ENCODE results near the gene CACHD1.
A peak's percentile ranks its signal among the peaks of the same experiment; 100 is the strongest.

The CACHD1 gene

DNA sequence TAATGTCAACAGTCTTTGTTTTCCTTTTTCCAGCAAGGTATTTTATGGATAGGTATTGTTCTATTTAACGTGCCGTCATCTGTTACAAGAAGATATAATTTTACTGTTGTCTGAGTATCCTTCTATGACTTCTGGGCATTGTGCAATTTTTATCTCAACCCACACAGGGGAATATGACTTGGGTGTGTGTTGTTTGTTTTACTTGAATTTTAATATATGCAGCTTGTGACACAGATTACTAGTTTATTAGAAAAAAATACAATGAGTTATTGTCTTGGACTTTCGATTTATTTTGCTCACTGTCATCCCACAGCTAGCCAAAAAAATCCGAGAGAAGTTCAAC lies 111.9 kb downstream of the CACHD1 start:
- H3K27ac ChIP-seq (replicated peaks) = no peak overlapping the region
- no peak overlapping the region for H3K4me3 ChIP-seq (replicated peaks; ENCODE audit: insufficient read depth, low read length)
- H3K27me3 ChIP-seq (ENCODE audit: insufficient read depth, poor library complexity, severe bottlenecking) = no peaks in the 10 kb centered on the region
- no peak for TF ChIP-seq SPI1 (IDR thresholded peaks at IDR 0.05; ENCODE audit: borderline replicate concordance, low read depth)
- TF ChIP-seq POLR2AphosphoS5 (IDR thresholded peaks at IDR 0.05; ENCODE audit: low read depth) = no peak
- TF ChIP-seq, protein P1, sequence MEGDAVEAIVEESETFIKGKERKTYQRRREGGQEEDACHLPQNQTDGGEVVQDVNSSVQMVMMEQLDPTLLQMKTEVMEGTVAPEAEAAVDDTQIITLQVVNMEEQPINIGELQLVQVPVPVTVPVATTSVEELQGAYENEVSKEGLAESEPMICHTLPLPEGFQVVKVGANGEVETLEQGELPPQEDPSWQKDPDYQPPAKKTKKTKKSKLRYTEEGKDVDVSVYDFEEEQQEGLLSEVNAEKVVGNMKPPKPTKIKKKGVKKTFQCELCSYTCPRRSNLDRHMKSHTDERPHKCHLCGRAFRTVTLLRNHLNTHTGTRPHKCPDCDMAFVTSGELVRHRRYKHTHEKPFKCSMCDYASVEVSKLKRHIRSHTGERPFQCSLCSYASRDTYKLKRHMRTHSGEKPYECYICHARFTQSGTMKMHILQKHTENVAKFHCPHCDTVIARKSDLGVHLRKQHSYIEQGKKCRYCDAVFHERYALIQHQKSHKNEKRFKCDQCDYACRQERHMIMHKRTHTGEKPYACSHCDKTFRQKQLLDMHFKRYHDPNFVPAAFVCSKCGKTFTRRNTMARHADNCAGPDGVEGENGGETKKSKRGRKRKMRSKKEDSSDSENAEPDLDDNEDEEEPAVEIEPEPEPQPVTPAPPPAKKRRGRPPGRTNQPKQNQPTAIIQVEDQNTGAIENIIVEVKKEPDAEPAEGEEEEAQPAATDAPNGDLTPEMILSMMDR (IDR thresholded peaks at IDR 0.05; ENCODE audit: insufficient read depth, low read length) = no peak
- TF ChIP-seq, protein P2, sequence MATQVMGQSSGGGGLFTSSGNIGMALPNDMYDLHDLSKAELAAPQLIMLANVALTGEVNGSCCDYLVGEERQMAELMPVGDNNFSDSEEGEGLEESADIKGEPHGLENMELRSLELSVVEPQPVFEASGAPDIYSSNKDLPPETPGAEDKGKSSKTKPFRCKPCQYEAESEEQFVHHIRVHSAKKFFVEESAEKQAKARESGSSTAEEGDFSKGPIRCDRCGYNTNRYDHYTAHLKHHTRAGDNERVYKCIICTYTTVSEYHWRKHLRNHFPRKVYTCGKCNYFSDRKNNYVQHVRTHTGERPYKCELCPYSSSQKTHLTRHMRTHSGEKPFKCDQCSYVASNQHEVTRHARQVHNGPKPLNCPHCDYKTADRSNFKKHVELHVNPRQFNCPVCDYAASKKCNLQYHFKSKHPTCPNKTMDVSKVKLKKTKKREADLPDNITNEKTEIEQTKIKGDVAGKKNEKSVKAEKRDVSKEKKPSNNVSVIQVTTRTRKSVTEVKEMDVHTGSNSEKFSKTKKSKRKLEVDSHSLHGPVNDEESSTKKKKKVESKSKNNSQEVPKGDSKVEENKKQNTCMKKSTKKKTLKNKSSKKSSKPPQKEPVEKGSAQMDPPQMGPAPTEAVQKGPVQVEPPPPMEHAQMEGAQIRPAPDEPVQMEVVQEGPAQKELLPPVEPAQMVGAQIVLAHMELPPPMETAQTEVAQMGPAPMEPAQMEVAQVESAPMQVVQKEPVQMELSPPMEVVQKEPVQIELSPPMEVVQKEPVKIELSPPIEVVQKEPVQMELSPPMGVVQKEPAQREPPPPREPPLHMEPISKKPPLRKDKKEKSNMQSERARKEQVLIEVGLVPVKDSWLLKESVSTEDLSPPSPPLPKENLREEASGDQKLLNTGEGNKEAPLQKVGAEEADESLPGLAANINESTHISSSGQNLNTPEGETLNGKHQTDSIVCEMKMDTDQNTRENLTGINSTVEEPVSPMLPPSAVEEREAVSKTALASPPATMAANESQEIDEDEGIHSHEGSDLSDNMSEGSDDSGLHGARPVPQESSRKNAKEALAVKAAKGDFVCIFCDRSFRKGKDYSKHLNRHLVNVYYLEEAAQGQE (IDR thresholded peaks at IDR 0.05; ENCODE audit: insufficient replicate concordance, low read depth) = no peak
- no peak for TF ChIP-seq GABPA (IDR thresholded peaks at IDR 0.05; ENCODE audit: low read depth)
- DNase-seq (ENCODE audit: low read depth in 1 of 2, low spot score in 1 of 2) = no peak

DNA sequence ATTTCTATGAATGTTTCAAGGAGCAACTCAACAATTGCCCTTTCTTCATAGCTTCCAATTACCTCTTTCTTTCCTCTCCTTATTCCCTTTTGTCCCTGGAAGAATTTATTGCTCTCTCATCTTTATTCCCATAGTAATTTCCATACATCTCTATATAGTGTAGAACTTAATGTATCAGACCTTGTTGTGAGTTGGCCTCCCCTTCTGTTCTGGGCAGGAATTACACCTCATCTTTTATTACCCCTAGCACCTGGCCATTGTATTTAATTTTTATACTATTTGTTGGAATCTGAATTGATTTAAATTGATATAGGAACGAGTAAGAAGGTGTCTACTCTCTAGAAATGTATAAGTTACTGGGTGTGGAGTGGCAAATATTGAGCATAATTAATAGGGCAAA lies 114.5 kb downstream of the CACHD1 start:
- TF ChIP-seq, protein P1 (IDR thresholded peaks at IDR 0.05; ENCODE audit: insufficient read depth, low read length) = peak; percentile 15
- no peak for TF ChIP-seq SPI1 (IDR thresholded peaks at IDR 0.05; ENCODE audit: borderline replicate concordance, low read depth)
- no peaks in the 10 kb centered on the region for H3K27me3 ChIP-seq (ENCODE audit: insufficient read depth, poor library complexity, severe bottlenecking)
- DNase-seq (ENCODE audit: low read depth in 1 of 2, low spot score in 1 of 2) = no peak
- H3K4me3 ChIP-seq (replicated peaks; ENCODE audit: insufficient read depth, low read length) = no peak overlapping the region
- no peak overlapping the region for H3K27ac ChIP-seq (replicated peaks)

DNA sequence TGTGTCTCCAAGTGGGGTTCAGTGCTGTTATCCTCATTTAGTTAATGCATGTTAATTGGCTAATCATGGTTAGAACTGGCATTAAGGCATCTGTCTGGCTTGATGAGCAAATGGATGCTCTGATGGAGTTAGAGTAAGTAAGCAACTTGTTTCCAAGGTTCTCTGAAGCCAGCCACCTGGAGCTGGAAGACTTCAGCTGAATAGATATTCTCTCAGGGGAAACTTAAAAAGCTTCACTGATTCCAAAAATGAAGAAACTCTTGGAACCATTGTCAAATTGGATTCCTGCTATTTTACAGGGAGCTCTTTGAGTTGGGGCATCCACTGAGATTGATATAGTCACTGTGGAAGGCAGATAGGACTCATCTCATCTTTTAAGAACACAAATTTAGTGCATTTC lies 118.9 kb downstream of the CACHD1 start:
- TF ChIP-seq POLR2AphosphoS5 (IDR thresholded peaks at IDR 0.05; ENCODE audit: low read depth) (no peak), SPI1 (IDR thresholded peaks at IDR 0.05; ENCODE audit: borderline replicate concordance, low read depth) (no peak), GABPA (IDR thresholded peaks at IDR 0.05; ENCODE audit: low read depth) (no peak)
- TF ChIP-seq, protein P1 (IDR thresholded peaks at IDR 0.05; ENCODE audit: insufficient read depth, low read length) = no peak
- TF ChIP-seq, protein P2 (IDR thresholded peaks at IDR 0.05; ENCODE audit: insufficient replicate concordance, low read depth) = no peak
- no peak for DNase-seq (ENCODE audit: low read depth in 1 of 2, low spot score in 1 of 2)
- Histone ChIP-seq H3K27ac (replicated peaks) (no peak overlapping the region), H3K4me3 (replicated peaks; ENCODE audit: insufficient read depth, low read length) (no peak overlapping the region), H3K27me3 (ENCODE audit: insufficient read depth, poor library complexity, severe bottlenecking) (peaks cover 3% of the 10 kb centered on the region)

DNA sequence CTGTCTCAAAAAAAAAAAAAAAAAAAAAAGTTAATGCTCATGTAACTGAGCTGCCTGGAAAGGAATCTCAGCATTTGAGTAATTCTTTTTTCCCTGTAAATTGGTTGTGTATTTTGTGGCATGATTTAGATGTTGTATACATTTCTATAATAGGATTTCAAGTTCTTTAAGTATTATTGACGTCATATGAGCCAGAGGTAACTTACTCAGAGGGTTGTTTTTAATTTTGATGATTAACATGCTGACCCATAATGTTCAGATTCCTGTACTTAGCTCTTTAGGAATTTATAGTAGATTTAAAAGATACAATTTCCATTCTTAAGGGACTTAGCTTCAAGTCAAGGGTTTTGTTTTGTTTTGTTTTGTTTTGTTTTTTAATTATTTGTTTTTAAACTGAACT lies 120.4 kb downstream of the CACHD1 start:
- H3K27me3 ChIP-seq (ENCODE audit: insufficient read depth, poor library complexity, severe bottlenecking) = peaks cover 3% of the 10 kb centered on the region
- TF ChIP-seq GABPA (IDR thresholded peaks at IDR 0.05; ENCODE audit: low read depth) (no peak), SPI1 (IDR thresholded peaks at IDR 0.05; ENCODE audit: borderline replicate concordance, low read depth) (no peak), POLR2AphosphoS5 (IDR thresholded peaks at IDR 0.05; ENCODE audit: low read depth) (no peak)
- TF ChIP-seq, protein P1 (IDR thresholded peaks at IDR 0.05; ENCODE audit: insufficient read depth, low read length) = no peak
- TF ChIP-seq, protein P2 (IDR thresholded peaks at IDR 0.05; ENCODE audit: insufficient replicate concordance, low read depth) = no peak
- DNase-seq (ENCODE audit: low read depth in 1 of 2, low spot score in 1 of 2) = no peak
- no peak overlapping the region for H3K27ac ChIP-seq (replicated peaks)
- H3K4me3 ChIP-seq (replicated peaks; ENCODE audit: insufficient read depth, low read length) = no peak overlapping the region

Measured in HL-60 (cell line).